Left ventricle myocardium inferior (tissue), 1 donor: ENCODE data around the gene TRIM31. TPM values are rescaled to one million over a fixed set of nuclear protein-coding genes. Genes with fewer than 3 reads are reported as not detected.
"Not testable (repeated sequence)": the region's sequence is repeated elsewhere in the genome, so short reads cannot be mapped to it uniquely, and the experiment has no call there.

ENCODE experiments used
- DNase-seq: peaks from one replicate; pipeline ENCODE4 v3.0.0-alpha.2; 2020
- H3K27ac ChIP-seq: fragments of 200-600 bp; replicated peaks from 2 replicates; pipeline ENCODE4 v1.8.0; 2021
- H3K27me3 ChIP-seq: fragments of 200-600 bp; 2 replicates; pipeline ENCODE4 v1.8.0; 2021; ENCODE audit warnings: low read depth
- H3K36me3 ChIP-seq: fragments of 200-600 bp; 2 replicates; pipeline ENCODE4 v1.8.0; 2021
- H3K4me1 ChIP-seq: fragments of 200-600 bp; 2 replicates; pipeline ENCODE4 v1.8.0; 2021
- H3K4me3 ChIP-seq: fragments of 200-600 bp; 2 replicates; pipeline ENCODE4 v1.8.0; 2021; ENCODE audit warnings: mild to moderate bottlenecking, moderate library complexity
- H3K9me3 ChIP-seq: fragments of 200-600 bp; replicated peaks from 2 replicates; pipeline ENCODE4 v1.8.0; 2021
- CTCF ChIP-seq: fragments of 200-600 bp; IDR thresholded peaks from 2 replicates; pipeline ENCODE4 v1.8.0; 2021; ENCODE audit warnings: antibody characterized with exemption, mild to moderate bottlenecking, borderline replicate concordance
- intact Hi-C: fragments of 100-400 bp; cut with micrococcal nuclease; formaldehyde crosslinking; loops from one replicate; pipeline ENCODE4 v1.11.0; 2022
- total RNA-seq: library from RNA; stranded (reverse); fragmentation: NEBNext Ultra II Directional; extraction: Animal tissue kit (Norgen Biotek cat#: 25700); gene quantifications from one replicate; pipeline ENCODE4 v1.2.1, GENCODE V29; 2021
- donor health status: DM: no; HTN: yes; CAD: no; lungs with severe emphysema.

Gene TRIM31
- total RNA-seq, 1 donor from 2014 or later = not detected

- H3K4me1 ChIP-seq = peaks cover 16% of the 10 kb centered on the region
- H3K36me3 ChIP-seq = no peaks in the 10 kb centered on the region
- H3K9me3 ChIP-seq = no peaks in the 10 kb centered on the region
- no peak for TF ChIP-seq CTCF
- intact Hi-C loops = no loop called here
- no peak overlapping the region for H3K27ac ChIP-seq
- H3K27me3 ChIP-seq = peaks cover 95% of the 10 kb centered on the region
- H3K4me3 ChIP-seq = no peak overlapping the region
- no peak for DNase-seq
These were observed 16.6 kb upstream of the TRIM31 start for GRCh38 chr6:30129265-30130178.

GRCh38 chr6:30127238-30128093, 14.6 kb upstream of the TRIM31 start:
- DNase-seq = no peak
- no peaks in the 10 kb centered on the region for H3K9me3 ChIP-seq
- no peak overlapping the region for H3K27ac ChIP-seq
- intact Hi-C loops = no loop called here
- H3K27me3 ChIP-seq = peaks cover 95% of the 10 kb centered on the region
- peak overlapping the region; percentile 52 for H3K4me3 ChIP-seq
- no peaks in the 10 kb centered on the region for H3K36me3 ChIP-seq
- H3K4me1 ChIP-seq = peaks cover 16% of the 10 kb centered on the region
- no peak for TF ChIP-seq CTCF

- peaks cover 75% of the 10 kb centered on the region for H3K27me3 ChIP-seq
- H3K4me3 ChIP-seq = no peak overlapping the region
- no peak for TF ChIP-seq CTCF
- peaks cover 4% of the 10 kb centered on the region for H3K4me1 ChIP-seq
- DNase-seq = no peak
- H3K9me3 ChIP-seq = no peaks in the 10 kb centered on the region
- intact Hi-C loops = no loop called here
- no peaks in the 10 kb centered on the region for H3K36me3 ChIP-seq
- no peak overlapping the region for H3K27ac ChIP-seq
These were observed 9.6 kb upstream of the TRIM31 start for GRCh38 chr6:30122515-30122914.

GRCh38 chr6:30121446-30122366, 8.8 kb upstream of the TRIM31 start:
- no peak for DNase-seq
- H3K4me1 ChIP-seq = no peaks in the 10 kb centered on the region
- no peak for TF ChIP-seq CTCF
- H3K9me3 ChIP-seq = no peaks in the 10 kb centered on the region
- peaks cover 75% of the 10 kb centered on the region for H3K27me3 ChIP-seq
- intact Hi-C loops = no loop called here
- no peak overlapping the region for H3K27ac ChIP-seq
- H3K36me3 ChIP-seq = no peaks in the 10 kb centered on the region
- H3K4me3 ChIP-seq = no peak overlapping the region

GRCh38 chr6:30118691-30119090, 5.8 kb upstream of the TRIM31 start:
- DNase-seq, H3K4me1 ChIP-seq, intact Hi-C loops, H3K36me3 ChIP-seq, H3K9me3 ChIP-seq, H3K27ac ChIP-seq, H3K4me3 ChIP-seq: not testable (repeated sequence)
- H3K27me3 ChIP-seq = peaks cover 79% of the 10 kb centered on the region
